ENCODE data around the gene CD274.
"Not testable (repeated sequence)": the region's sequence is repeated elsewhere in the genome, so short reads cannot be mapped to it uniquely, and the experiment has no call there.

Gene CD274

DNA sequence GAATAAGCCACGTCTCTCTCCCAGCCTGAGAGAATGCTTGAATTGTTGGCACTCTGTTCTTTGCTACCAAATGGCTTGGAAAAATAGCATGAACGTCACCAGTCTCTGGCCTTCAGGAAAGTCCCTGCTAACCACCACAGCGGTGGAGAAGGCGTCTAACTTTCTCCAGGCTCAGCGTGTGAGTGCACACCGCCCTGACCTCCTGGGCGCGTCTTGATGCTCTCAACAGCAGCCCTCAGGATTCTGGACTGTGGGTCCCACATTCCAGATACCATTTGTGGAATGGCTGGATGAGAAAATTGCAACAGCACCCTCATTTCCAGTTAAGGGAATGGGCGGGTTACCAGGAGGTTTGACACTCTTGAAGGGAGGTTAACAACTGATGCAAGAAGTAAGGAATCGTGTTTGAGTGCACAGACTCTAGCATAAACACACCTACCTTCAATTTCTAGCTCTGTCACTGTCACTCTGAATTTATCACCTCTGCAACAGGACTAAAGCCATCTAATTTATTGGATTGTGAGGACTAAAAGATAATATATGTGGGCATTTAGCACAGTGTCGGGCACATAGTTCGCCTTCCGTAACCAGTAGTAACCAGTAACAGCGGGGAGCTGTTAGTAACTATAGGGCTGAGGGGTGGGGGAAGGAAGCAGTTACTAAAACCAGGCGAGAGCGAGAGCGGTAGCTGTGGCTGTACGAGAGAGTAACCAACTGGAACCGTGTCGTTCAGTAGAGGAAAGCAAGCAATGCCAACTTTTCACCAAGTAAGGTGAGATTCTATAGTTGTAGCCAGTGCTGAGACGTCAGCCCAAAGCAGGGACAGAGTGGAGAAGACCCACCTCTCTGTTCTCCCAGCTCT lies 11.8 kb upstream of the CD274 start:
- no peak for DNase-seq

DNA sequence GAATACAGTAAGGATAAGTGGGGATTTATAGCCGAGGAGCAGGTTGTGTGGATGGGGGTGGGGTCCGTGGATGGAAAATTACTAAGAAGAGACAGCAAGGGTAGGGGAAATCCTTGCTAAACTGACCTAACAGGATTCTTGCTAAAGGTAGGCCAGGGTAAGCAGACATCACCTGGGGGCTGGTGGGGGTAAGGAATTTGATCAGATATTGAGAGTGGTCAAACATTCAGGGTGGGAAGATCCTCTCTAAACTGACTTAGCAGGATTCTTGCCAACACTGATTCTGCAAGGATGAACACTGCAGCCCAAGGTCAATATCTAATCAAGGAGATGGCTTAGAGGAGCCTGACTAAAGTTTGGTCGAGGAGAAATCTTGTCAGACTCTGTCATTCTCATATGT lies 9.9 kb upstream of the CD274 start:
- no peak for DNase-seq

DNA sequence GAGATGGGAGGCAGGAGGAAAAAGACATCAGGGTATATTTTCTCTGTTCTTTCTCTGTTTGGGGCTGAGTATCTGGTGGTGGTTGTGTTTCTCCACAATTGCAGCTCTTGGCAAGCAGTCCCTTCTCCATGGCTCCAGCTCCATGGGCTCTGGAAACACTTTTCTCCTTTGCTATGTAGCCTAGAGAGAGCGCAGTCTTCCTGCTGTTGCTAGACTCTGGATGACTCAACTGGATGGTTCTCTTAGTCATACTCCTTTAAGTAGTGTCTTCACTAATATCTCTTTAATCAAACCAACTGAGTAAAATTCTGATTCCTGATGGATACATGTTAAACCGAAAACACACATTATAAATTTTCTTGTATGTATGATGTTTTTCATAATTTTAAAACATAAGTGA lies 9.3 kb upstream of the CD274 start:
- DNase-seq: no peak

- peak; percentile 57 for DNase-seq
These were observed 7.8 kb upstream of the CD274 start for GRCh38 chr9:5442400-5443011.

- DNase-seq: no peak
These were observed 6.5 kb upstream of the CD274 start for GRCh38 chr9:5443850-5444249.

GRCh38 chr9:5445096-5445495 lies 5.2 kb upstream of the CD274 start:
- not testable (repeated sequence) for DNase-seq

DNA sequence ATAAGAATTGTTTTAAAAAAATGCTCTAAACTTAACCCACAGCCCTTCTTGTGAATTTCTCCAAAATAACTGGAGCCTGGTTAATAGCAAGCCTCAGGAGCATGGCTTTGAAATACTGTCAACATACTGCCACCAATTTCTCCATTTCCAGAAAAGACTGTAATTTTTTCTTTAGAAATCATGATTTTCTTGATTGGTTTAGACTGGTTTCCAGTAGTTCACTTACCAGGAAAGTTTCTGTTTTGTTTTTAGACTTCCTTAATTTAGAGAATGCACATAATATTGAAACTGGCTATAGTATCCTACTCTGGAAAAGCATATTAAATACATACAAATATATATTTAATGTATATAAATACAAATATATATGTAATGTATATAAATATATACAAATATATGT lies 4.5 kb upstream of the CD274 start:
- no peak for DNase-seq

GRCh38 chr9:5446451-5447236 lies 3.7 kb upstream of the CD274 start:
- no peak for DNase-seq

- no peak for DNase-seq
These were observed 3.0 kb upstream of the CD274 start for GRCh38 chr9:5447337-5447736.

GRCh38 chr9:5448016-5448415 lies 2.3 kb upstream of the CD274 start:
- no peak for DNase-seq

DNA sequence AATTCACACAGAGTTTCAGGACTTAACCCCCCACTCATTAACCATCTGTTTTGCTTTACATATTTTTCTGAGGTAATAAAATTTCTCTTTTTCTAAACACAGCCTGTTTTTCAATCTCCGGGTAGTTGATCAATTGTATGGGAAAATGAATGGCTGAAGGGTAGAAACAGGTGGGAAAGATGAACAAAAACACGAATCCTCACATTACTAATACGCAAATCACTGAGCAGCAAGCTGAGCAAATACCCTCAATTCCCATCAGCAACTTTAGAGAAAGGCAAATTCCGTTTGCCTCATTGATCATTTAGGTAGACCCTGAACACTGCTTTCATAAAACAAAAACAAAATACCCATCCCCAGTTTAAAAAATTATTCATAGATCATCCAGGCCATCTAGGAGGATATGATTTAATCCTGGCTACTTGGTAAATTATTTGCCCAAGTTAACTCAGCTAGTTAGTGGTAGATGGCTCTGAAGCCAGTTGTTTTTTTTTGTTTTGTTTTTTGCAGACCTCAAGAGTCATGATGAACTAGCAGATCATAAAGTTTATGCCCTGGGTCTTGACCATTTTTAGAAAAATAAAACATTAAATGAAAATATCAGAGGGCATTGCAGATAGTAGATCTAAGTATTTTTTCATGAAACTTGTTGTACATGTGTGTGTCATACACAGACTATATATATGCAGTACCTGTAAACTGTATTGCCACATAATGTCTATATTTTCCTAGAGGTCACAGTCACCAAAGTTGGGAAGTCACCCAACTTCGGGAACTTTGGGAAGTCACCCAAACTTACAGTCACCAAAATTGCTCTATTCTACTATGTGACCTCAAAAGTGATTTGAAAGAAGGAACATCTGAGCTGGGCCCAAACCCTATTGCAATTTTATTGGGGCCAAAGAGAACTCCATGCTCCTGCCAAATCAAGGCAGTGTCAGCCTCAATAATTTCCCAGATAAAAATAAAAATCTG lies 1.6 kb upstream of the CD274 start:
- DNase-seq: no peak

- no peak for DNase-seq
These were observed 602 bp upstream of the CD274 start for GRCh38 chr9:5449521-5450358.

- DNase-seq: no peak
These were observed 1.9 kb downstream of the CD274 start for GRCh38 chr9:5452286-5452609.

- no peak for DNase-seq
These were observed 2.7 kb downstream of the CD274 start for GRCh38 chr9:5453004-5453403.

DNA sequence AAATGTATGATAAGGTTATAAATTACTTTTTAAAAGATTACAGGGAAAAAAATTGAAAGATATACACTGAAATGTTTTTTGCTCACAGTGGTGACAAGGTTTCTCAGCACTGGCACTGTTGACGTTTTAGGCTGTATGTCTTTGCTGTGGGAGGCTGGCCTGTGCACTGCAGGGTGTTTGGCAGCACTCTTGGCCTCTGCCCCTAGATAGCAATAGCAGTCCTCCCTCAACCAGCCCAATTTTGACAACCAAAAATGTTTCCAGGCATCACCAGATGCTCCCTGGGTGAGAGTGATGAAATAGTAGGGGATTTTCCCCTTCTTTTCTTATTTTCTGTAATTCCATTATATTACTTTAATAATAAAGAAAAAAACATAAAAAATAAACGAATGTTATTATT lies 3.3 kb downstream of the CD274 start:
- DNase-seq: no peak

GRCh38 chr9:5455181-5455580 lies 4.8 kb downstream of the CD274 start:
- no peak for DNase-seq

- DNase-seq: no peak
These were observed 9.0 kb downstream of the CD274 start for GRCh38 chr9:5459289-5459829.

GRCh38 chr9:5460157-5460556 lies 9.8 kb downstream of the CD274 start:
- no peak for DNase-seq

DNA sequence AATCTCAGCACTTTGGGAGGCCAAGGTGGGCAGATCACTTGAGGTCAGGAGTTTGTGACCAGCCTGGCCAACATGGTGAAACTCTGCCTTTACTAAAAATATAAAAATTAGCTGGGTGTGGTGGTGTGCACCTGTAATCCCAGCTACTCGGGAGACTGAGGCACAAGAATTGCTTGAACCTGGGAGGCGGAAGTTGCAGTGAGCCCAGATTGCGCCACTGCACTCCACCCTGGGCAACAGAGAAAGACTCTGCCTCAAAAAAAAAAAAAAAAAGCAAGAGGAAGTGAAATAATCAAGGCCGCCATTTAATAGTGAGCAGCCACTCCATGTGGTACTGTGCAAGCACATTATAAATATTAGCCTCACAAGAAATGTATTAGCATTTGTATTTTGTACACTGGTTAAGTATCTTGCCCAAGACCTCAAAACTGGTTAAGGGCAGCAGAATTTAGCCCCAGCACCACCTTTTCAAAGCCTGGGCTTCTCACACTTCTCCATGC lies 14.5 kb downstream of the CD274 start:
- not testable (repeated sequence) for DNase-seq

DNA sequence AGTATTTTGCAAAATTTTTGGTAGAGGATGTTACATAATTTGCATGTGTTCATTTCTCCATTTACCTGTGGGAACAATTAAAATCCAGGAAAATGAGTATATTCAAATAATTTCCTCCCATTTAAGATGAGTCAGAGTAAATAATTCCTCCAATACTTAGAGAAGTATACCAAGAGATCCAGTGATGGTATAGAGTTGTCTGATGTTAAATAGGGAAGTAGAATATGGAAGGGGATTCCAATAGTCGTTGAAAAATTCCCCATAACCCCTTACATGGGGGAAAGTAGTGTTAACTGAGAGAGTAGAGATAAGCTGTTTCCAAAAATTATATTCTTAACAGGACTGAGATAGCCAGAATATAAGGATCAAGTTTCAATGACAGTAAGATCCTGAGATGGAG lies 15.7 kb downstream of the CD274 start:
- DNase-seq: no peak

GRCh38 chr9:5466766-5467165 lies 16.4 kb downstream of the CD274 start:
- no peak for DNase-seq
